ENCODE results near the gene AGPAT2.
"Not testable (repeated sequence)": the region's sequence is repeated elsewhere in the genome, so short reads cannot be mapped to it uniquely, and the experiment has no call there.

Gene AGPAT2

GRCh38 chr9:136720251-136720897 lies 33.1 kb upstream of the AGPAT2 start:
- DNase-seq: no peak

GRCh38 chr9:136719195-136719880 lies 32.1 kb upstream of the AGPAT2 start:
- no peak for DNase-seq

GRCh38 chr9:136718345-136719194 lies 31.3 kb upstream of the AGPAT2 start:
- DNase-seq: no peak

GRCh38 chr9:136717399-136717798 lies 30.1 kb upstream of the AGPAT2 start:
- no peak for DNase-seq

- DNase-seq: no peak
These were observed 27.6 kb upstream of the AGPAT2 start for GRCh38 chr9:136714893-136715274.

- no peak for DNase-seq
These were observed 27.0 kb upstream of the AGPAT2 start for GRCh38 chr9:136714096-136714892.

GRCh38 chr9:136713550-136713949 lies 26.3 kb upstream of the AGPAT2 start:
- DNase-seq: no peak

- no peak for DNase-seq
These were observed 25.7 kb upstream of the AGPAT2 start for GRCh38 chr9:136712690-136713544.

GRCh38 chr9:136711751-136712689 lies 24.8 kb upstream of the AGPAT2 start, which contains the start of gene DIPK1B:
TSS of gene DIPK1B (plus strand) at chr9:136712572. CDS start at chr9:136712666, 94 bp downstream.
- DNase-seq: no peak

- not testable (repeated sequence) for DNase-seq
These were observed 24.0 kb upstream of the AGPAT2 start for GRCh38 chr9:136711219-136711648.

- no peak for DNase-seq
These were observed 23.3 kb upstream of the AGPAT2 start for GRCh38 chr9:136710543-136710942.

- DNase-seq: no peak
These were observed 22.3 kb upstream of the AGPAT2 start for GRCh38 chr9:136709454-136710109.

- no peak for DNase-seq
These were observed 20.7 kb upstream of the AGPAT2 start for GRCh38 chr9:136707849-136708517.

GRCh38 chr9:136707011-136707410 lies 19.8 kb upstream of the AGPAT2 start:
- no peak for DNase-seq

GRCh38 chr9:136705564-136705963 lies 18.3 kb upstream of the AGPAT2 start:
- no peak for DNase-seq

- DNase-seq: not testable (repeated sequence)
These were observed 17.5 kb upstream of the AGPAT2 start for GRCh38 chr9:136704741-136705140.

- no peak for DNase-seq
These were observed 16.1 kb upstream of the AGPAT2 start for GRCh38 chr9:136703276-136703860.

- no peak for DNase-seq
These were observed 14.4 kb upstream of the AGPAT2 start for GRCh38 chr9:136701668-136702053.

Data from C1 segment of cervical spinal cord (tissue), 14 donors.